ENCODE measurements around the gene CENPM.

The CENPM gene

DNA sequence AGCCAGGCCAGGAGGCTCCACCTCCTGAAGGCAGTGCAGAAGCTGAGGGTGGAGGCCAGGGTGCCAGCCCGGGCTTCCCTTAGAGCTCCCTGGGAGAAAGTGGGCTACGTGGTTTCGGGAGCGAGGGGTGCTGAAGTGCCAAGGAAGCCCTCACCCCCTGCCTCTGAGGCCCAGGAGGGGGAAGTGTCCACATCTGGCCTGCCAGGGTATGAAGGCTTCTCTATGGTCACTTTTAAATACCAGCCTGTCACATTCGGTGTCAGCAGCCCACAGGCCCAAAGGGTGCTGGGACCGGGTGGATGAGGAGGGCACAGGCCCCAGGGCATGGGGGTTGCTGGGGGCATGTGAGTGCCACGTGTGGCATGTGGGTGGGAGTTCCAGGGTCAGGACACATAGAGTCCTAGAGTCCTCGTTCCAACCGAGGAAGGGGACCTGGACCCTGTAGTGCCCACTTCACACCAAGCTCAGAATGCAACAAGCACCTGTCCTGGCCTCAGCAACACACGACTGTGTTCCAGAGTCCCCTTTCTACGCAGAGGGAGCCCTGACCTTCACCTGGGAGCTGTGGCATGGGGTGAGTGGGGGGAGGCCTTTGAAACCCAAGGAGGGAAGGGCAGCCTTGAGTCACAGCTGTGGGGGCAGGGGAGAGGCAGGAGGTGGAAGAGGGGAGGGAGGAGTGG lies 33.8 kb downstream of the CENPM start:
- DNase-seq: no peak

DNA sequence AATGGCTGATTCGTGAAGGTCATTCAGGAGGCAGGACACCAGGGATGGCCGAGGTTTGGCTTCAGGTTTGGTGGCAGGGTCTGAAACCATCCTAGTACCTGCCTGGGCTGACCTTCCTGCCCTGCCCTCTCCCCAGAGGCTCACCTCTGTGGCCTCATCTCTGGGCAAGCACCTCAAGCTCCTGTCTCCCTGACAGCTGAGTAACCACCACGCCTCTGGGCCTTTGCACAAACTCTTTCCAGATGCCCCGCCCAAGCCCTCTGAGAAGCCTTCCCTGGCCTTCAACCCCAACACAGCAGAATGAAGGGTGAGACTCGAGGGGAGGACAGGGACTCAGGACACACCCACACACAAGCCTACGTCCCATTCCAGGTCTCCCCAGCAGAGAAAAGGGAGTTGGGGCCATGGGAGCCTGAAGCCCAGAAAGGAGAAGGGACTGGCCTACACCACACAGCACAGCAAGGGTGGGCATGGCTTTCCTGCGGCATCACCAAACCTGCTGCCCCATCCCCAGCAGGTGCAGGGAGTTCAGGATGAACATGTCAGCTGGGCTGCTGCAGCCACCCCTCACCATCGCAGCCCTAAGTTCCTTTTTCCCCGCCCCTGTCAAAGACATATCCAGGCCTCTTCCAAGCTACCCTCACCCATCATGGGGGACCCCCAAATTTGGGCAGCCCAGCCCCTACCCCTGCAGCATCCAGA lies 34.5 kb downstream of the CENPM start:
- DNase-seq: no peak

DNA sequence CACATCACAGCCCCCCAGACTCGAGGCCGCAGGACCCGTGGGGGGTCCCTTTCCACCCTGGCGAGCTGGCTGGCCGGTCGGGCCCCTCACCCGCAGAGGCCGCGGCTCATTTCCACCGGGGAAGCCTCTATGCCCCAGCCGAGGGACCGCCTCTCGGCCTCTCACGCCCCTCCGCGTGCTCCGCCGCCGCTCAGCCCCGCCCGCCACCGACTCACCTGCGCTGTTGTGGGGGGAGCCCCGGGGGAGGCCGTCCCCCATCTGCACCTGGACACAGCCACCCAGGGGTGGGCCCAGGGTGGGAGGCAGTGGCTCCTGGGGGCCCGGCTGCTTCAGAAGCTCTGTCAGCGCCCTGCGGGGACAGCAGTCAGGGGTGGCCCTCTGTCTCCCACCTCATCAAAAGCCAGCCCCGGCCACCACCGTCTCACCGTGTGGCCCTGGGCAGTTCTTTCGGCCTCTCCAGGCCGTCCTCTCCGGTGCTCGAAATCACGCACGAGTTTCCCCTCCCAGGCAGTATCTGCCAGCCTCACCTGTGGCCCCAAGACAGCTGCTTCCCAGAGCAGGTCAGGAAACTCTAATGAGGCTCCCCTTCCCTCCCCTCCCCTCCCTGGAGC lies 35.8 kb downstream of the CENPM start:
- peak; percentile 23 for DNase-seq

DNA sequence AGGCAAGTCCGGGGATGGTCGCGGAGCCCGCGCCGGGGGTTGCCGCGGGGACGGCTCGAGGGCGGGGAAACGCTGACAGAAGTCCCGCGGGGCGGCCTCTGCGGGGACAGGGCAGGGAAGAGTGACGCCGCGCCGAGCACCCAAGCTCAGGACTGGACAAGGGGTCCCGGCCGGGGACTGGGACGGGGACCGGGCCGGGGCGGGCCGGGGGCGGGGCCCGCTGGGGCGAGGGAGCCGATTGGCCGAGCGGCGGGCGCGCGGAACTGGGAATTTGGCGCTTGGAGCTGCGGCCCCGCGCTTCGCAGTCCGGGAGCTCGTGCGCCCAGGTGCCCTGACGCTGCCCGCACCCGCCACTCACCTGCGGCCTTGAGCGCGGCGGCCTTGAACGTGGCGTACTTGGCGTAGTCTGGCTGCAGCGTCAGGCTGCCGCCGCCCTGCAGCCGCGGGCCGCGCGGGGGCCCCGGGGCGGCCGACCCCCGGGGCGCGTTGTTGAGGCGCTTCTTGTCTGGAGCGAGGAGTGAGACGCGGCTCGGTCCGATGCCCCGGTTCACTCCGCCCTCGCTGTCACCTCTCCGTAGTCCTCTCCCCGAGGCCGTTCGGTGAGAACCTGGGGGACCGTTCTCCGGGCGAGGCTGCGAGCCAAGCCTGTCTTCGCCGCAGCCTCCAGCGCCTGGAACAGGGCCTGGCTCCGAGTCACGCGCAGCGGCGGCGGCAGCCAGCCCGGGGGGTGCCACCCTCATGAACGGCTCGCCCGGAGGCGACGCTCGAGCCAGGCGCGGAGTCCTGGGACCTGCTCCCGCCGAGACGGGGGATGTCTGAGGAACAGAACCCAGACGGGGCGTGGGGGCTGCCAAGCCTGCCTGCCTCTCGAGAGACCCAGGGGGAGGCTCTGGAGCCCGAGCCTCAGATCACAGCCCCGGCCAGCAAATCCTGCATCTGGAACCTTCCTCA lies 36.6 kb downstream of the CENPM start:
- peak; percentile 29 for DNase-seq

DNA sequence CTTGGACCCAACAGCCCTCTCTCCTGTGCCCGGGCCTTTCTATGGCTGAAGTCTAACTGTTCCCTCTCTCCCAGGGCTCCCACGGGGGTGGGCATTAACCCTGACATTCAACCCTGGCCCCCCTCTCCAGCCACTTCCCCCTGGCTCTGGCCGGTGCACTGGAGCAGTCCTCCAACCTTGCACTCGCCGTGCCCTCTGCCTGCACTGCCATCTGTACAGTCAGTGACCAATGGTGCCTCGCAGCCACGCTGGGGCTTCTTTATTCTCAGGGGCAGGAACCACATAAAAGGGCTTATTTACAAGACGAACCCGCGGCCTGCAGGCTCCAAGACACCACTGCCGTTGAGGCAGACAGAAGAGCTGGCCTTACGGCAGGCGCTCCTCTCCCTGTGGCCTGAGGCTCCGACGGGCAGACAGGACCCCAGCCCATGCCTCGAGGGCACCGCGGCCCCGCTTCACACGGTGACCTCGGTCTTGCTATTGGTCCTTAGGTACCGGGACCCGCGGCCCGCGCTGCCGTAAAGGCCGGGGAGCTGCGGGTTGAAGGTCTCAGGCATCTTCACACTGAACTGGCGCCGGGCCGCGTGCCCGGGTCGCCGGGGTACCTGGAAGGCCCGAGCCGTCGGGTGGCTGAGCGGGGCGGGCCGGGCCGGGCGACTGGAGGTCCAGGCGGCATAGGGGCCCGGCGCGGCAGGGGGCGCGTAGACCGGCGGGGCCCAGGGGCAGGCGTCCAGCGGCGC lies 37.5 kb downstream of the CENPM start:
- no peak for DNase-seq

DNA sequence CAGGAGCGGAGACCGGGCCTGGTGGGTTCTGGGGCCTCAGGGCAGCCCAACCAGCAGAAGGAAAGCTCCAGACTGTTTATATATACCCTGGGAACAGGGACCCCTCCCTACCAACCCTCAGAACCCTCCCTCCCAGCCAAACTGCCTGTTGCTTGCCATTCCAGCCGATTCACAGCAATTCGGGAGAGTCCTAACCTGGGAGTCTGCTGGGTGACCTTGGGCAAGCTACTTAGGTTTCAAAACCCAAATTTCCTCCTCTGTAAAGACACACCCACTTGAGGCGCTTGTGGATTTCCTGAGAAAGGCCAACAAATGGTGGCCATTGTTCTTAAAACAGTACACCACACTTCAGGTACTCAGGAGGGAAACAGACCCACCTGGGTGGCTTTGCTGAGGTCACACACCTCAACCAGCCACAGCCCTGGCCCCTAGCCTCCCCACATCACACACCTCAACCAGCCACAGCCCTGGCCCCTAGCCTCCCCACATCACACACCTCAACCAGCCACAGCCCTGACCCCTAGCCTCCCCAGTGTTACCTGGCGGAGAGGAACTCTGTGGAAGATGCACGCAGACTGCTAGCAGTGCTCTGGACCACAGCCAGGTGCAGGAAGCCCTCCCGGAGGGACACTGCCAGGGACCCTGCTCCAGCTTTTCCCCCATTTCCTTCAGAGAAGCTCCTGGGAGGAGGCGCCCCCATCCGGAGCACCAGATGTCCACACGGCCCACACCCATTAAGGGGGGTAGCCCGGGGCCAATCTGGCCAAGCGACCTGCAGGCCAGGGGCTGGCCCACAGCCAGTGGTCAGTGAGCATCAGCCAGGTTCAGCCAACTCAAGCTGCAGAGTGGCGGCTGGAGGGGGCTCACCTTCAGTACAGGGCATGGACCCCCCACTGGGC lies 38.3 kb downstream of the CENPM start:
- DNase-seq: peak; percentile 49

DNA sequence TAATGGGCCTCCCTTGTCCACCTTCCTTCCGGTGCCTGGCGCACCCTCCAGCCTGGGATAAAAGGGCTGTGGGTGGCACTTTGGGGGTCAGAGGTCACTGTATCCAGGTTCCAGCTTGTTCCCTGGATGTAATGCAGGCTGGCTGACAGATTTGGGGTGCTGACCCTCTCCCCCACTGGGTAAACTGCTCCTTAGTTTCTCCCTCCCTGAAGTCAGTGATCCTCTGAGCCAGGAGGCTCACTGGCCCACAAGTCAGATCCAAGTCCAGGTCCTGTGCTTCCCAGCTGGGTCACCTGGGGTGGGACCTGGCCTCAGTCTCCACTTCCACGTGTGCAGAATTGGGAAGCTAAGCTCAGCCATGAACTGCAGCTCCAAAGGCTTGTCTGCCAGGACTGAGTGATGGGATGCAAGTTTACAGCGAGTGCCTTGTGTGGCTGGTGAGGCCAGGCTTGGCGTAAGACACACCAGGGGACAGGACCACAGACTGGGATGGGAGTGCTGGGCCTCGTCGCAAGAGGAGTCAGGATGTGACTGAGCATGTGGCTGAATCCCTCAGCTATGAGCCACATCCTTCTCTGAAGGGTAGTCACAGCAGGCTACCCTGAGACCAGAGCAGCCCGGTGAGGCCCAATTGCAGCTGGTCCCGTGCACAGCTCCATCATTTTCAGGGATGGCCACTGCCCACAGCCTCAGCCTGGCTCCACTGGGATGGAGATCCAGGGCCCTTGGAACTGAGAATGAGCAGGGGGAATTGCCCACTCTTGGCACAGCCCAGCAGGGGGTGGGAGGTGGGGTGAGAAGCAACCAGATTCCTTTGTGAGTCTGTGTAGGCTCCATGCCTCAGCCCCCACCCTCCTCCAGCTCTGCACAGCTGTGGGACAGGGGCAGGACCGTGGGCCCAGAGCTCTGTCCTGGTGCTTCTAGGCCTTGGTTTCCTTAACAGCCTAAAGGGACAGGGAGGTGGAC lies 39.2 kb downstream of the CENPM start:
- no peak for DNase-seq

DNA sequence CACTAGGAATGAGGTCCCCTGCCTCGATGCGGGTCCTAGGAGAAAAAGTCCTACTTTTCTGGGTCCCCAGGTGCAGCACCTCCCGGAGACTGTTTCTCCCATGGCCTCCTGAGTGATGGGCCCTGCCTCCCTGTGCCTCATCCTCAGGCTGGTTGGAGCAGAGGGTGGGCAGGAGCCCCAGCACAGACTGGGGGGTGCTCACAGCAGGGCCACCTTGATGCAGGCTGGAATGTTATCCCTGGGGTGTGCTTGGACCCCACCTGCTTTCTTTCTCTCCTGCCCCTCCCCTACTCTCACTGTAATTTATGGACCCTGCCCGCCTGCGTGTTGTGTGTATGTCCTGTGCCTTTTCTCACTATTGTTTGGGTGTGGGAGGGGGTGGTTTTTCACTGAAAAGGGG lies 40.1 kb downstream of the CENPM start:
- DNase-seq: no peak

DNA sequence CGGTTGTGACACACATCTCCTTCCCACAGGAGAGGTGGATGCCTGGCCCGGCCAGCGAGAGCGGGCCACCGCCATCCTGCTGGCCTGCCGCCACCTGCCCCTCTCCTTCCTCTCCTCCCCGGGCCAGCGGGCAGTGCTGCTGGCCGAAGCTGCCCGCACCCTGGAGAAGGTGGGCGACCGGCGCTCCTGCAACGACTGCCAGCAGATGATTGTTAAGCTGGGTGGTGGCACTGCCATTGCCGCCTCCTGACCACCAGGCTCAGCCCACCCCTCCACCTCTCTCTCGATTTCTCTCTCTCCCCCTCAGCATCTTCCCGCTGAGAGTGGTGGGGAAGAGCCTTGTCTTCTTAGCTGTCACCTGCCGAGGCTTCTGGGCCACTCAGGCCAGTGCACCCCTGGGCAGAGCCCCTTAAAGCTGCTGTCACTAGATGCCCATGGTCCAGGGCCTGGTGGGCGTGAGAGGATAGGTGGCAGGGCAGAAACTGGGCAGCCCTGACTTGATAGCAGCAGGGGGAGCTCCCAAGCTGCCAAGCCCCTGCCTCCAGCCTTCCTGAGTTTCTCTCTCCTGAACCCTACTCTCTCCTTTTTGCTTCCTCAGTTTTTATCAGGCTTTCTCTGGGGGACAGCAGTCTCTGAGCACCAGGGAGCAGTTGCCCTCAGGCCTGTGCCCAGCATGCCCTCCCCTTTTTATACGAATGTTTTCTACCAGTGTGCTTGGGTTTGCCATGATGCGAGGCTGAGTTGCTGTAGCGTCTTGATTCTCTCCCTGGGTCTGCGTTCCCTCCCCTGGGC lies 41.3 kb downstream of the CENPM start:
- no peak for DNase-seq

DNA sequence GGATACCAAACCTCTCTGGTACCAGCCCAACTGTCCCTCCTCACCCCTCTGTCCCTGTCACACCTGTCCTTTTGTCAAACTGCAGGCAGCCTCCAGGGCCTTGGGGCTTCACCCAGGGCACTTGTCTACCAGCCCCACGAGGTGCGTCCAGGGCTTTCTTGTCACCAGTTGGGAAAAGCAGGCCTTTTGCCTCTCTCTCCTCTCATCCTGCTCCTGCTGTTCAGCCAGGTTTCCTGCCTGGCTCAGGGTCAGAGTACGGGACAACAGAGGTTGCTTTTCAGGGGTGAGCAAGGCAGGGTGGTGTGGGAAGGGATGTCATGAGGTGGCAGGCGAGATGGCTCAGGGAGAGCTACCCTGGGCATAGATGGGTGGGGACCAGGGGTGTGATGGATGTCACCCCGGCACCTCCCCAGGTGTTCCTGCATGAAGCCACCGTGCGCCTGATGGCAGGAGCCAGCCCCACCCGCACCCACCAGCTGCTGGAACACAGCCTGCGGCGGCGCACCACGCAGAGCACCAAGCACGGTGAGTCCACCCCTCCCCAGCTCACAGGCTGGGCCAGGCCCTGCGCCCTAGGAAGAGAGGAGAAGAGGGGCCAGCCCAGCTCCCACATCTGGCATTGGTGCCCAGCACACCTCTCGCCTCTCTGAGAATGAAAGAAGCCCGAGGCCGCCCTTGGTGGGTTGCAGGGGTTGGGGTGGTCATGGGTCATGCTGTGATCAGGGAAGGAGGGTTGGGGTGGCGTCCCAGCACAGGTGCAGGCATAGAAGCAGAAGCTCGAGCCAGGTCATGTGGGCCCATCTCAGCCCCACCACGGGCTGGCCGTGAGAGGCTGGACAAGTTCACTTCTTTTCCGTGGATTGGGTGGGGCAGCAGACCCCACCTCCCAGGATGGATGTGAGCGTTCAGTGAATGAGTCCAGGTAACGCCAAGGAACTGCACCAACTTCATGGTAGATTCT lies 42.2 kb downstream of the CENPM start:
- DNase-seq: no peak

DNA sequence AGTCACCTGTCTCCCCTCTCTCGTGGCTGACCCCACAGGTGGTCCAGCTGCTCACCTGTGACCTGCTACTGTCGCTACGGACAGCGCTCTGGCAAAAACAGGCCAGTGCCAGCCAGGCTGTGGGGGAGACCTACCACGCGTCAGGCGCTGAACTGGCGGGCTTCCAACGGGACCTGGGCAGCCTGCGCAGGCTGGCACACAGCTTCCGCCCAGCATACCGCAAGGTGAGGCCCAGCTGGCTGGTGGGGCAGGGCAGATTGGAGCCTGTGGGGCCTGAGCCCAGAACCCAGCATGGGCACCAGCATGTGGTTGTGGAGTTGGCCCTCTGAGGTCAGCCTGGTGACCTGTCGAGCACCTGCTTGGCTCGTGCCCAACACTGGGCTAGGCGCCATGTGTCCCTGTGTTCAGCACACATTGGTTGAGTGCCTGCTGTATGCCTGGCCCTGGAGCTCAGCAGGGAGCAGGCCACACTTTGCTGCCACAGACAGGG lies 44.0 kb downstream of the CENPM start:
- no peak for DNase-seq

DNA sequence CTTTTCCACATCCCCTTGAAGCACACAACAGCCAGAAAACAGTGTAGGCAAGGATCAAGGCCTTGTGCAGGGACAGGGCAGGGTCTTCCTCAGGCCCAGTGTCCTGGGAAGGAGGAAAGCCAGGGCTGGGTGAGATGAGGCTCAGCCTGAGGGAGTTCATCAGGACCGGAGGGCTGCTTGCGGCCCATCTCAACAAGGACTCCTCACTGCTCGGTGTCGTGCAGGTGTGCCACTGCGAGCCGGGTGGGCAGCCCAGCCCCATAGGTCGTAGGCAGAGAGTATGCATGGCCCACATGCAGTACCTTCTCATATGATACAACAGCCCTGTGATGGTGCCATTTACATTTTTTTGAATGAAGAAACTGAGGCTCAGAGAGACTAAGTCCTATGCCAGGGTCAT lies 44.9 kb downstream of the CENPM start:
- no peak for DNase-seq

DNA sequence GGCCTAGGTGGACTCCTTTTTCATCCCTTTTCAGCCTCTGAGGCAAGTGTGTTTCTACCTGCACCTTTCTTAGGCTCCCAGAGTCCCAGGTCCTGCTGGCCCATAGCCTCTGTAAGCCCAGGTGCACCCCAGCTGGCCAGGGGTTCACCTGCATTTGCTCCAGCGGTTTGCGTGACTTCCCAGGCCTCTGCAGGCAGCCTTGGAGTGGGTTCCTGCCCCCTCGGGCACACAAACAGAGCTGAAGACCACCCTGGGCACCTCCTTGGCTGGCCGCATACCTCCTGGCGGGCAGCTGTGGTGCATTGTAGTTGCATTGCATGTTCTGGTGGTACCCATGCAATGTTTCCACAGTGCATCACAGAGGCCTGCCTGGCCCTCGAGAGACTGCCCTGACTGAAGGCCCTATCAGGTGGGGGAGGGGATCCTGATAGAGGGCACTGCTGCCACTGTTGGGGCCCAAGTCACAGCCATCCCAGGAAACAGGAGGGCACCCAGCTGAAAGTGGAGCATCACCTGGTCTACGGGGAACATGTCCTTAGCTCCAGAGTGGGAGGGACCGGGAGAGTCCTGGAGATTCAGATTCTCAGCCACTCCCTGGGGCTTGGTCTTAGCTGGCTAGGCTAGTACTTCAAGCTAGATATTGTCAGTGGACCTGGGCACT lies 46.2 kb downstream of the CENPM start:
- DNase-seq: no peak

DNA sequence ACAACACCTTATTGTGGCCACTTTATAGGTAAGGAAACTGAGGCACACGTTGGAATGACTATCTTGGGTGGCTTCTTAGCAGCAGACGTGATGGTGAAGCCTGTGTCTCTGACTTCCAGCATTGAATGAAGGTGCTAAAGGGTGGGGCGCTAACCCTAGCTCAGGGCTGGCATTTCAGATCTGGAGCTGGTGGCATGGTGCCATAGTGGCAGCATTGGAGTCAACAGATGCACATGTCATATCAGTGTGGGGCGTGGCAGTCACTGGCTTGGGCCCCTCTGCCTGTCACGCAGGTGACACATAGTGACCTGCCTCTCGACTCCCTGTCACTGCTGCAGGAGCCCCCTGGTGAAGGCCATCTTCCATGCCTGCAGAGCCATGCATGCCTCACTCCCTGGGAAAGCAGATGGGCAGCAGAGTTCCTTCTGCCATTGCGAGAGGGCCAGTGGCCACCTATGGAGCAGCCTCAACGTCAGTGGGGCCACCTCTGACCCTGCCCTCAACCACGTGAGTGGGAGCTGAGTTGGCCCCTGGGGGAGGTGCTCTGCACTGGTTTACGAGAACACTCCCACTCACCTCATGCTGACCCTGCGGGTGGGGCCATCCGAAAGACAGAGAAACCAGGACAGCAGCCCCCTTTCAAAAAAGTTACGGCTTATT lies 46.8 kb downstream of the CENPM start:
- DNase-seq: no peak

DNA sequence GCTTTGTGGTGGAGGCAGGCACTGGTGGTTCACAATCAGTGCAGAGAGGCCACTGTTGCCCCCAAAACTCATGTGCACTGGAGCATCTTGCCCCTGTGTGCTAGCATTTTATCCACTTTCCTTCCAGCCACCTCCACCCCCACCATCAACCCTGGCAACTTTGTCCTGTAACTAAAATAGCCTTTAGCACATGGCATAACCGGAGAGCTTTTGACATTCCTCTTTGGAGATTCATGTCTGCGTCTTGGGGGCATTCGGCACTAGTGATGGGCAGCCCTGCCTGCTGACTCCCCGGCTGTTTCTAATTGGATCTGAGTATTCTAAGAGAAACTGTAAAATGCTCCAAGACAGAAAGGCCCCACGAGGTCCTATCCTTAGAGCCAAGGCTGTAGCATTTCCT lies 47.8 kb downstream of the CENPM start:
- DNase-seq: no peak

DNA sequence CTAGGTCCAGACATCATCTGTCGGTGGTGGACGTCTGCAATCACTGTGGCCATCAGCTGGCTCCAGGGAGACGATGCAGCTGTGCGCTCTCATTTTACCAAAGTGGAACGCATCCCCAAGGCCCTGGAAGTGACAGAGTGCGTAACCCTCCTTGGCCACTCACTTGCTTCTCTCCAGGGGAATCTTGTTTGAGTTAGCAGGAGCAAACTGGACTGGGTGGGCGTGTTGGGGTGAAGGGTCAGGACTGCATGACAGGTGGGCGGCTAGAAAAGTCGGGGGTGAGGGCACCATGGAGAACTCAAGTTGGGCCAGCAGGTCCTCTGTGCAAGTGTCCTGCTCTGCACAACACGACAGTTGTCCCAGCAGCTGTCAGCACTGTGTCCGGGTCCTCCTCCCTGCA lies 48.3 kb downstream of the CENPM start:
- DNase-seq: no peak

Measured in CD4-positive, alpha-beta T cell treated with Interleukin-12 subunit alpha and Interleukin-12 subunit beta, for 1 hour (primary cell).